Stimulated activated CD8-positive, alpha-beta memory T cell treated with anti-CD3 and anti-CD28 coated beads, Interleukin-15, amount 100 ng/mL, for 4 hours (primary cell): Measurements from ENCODE around the gene LIN28A.
"Not testable (repeated sequence)": the region's sequence is repeated elsewhere in the genome, so short reads cannot be mapped to it uniquely, and the experiment has no call there.

Experiments
- DNase-seq, 2 donors: peaks; one replicate each; pipeline ENCODE4 v3.0.0-alpha.2; 2020; ENCODE audit warnings: low read depth in 2 of 2

Gene LIN28A, protein sequence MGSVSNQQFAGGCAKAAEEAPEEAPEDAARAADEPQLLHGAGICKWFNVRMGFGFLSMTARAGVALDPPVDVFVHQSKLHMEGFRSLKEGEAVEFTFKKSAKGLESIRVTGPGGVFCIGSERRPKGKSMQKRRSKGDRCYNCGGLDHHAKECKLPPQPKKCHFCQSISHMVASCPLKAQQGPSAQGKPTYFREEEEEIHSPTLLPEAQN

GRCh38 chr1:26410706-26411623, at the start of gene LIN28A:
LIN28A (plus strand) TSS chr1:26410817; CDS start chr1:26410892, 75 bp downstream.
- DNase-seq, result no peak

GRCh38 chr1:26361605-26362122, 49.0 kb upstream of the LIN28A start:
- DNase-seq, result no peak

- no peak for DNase-seq
These were observed 48.3 kb upstream of the LIN28A start for GRCh38 chr1:26362331-26362730.

- DNase-seq, result peak; percentile 58 to 70
These were observed 46.8 kb upstream of the LIN28A start for GRCh38 chr1:26363549-26364448.

GRCh38 chr1:26364956-26365355, 45.7 kb upstream of the LIN28A start:
- DNase-seq, result no peak

DNA sequence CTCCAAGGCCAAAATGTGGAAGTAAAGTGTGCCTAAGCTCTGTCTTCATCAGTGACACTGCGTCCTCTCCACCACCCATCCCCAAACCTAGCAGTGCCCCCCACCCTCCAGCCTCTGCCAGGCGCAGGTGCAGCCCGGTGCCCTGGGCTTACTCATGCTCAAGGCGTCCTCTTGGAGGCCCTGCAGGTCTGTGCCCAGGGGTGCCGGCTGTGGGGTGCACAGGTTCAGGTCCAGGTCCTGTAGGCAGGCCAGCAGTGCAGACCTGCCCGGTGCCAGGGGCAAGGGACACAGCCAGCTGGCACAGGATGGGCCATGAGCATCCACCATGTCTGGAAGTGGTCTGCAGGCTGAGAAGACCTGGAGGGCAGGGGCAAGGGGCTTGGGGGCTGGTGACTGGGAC, 43.2 kb upstream of the LIN28A start:
- no peak for DNase-seq

DNA sequence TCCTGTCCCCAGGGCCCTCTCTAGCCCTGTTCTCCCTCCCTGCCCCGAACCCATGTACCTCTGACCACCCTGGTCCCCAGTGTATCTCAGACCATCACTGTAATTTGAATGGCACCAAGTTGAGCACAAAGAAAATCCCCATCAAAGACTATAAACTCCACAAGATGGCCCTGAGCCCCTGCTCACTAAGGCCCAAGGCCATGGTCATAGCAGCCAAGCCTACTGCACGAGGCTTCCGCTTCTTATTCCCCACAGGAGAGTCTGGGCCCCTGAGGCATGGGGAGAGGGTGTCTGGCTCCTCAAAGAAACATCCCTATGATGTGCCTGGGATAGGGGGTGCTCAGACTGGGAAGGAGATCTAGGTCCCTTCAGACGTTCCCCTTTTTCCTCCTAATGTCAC, 42.6 kb upstream of the LIN28A start:
- no peak for DNase-seq

GRCh38 chr1:26368486-26368885, 42.1 kb upstream of the LIN28A start:
- DNase-seq, result no peak

GRCh38 chr1:26370591-26371382, 39.8 kb upstream of the LIN28A start:
- DNase-seq, result no peak

DNA sequence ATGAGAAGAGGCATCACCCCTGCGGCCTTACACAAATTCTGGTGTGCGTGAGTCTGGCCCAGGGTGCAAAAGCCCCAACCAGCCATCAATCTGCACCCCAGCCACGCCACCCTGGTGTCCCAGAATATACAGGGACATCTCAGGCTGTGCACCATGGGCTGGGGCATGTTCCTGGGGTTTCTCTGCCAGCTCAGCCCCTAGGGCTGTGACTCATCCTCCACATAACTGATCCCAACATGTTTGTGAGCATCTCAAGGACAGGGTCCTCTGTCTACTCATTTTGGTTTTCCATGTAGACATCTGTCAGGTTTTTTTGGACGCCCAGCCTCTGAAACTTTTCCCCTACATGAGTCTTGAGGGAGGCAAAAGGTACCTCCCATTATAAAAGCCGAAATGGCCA, 38.6 kb upstream of the LIN28A start:
- DNase-seq, result no peak

GRCh38 chr1:26372611-26373010, 38.0 kb upstream of the LIN28A start, which contains the start of gene ZNF683:
ZNF683 (minus strand) TSS chr1:26372750; CDS start chr1:26368571, 4,179 bp downstream.
- DNase-seq, result not testable (repeated sequence)

DNA sequence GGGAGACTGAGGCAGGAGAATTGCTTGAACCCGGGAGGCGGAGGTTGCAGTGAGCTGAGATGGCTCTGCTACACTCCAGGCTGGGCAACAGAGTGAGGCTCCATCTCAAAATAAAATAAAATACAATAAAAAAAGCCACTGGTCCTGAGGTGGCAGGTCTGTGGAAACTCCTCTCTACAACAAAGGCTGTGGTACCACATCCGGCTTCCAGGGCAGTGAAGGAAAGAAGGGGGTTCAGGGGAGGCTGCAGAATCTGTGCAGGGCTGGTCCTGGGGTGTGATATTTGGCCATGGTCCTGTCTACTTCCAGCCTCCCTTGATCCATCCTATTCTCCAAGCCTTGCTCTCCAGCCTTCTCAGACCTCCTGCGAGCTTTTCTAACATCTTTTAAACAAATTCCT, 37.3 kb upstream of the LIN28A start:
- DNase-seq, result no peak

DNA sequence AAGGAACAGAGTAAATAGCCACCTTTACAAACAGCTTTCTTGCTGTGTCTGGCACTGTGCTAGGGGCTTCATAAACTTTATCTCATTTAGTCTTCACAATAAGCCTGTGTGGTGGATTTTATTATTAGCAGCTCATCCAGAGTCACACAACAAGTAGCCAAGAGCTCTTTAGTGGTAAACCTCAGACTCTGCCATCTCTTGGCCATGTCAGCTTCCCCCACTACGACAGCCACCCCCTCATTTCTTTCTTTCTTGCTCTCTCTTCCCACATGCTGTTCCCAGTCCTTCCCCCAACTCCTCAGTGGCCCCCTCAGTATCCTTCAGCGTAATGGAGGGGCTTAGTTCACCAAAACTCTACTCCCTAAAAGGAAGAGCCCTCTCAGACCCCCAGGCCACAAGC, 36.8 kb upstream of the LIN28A start:
- no peak for DNase-seq

GRCh38 chr1:26374361-26374760, 36.3 kb upstream of the LIN28A start:
- DNase-seq, result not testable (repeated sequence)

GRCh38 chr1:26375081-26375480, 35.5 kb upstream of the LIN28A start:
- DNase-seq, result no peak

DNA sequence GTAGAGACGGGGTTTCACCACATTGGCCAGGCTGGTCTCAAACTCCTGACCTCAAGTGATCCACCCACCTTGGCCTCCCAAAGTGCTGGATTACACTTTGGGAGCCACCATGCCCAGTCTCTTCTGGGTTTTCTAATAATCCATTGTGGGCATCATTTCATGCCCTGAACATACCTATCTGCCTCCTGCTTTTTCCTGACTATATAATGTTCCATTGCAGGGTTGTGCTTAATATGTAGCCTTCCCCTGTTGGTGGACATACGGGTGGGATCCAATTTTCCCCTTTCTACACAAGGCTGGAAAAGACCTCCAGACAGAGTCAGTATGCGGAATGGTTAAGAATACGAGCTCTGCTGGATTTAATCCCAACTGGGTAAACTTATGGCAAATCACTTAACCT, 34.6 kb upstream of the LIN28A start:
- DNase-seq, result no peak

DNA sequence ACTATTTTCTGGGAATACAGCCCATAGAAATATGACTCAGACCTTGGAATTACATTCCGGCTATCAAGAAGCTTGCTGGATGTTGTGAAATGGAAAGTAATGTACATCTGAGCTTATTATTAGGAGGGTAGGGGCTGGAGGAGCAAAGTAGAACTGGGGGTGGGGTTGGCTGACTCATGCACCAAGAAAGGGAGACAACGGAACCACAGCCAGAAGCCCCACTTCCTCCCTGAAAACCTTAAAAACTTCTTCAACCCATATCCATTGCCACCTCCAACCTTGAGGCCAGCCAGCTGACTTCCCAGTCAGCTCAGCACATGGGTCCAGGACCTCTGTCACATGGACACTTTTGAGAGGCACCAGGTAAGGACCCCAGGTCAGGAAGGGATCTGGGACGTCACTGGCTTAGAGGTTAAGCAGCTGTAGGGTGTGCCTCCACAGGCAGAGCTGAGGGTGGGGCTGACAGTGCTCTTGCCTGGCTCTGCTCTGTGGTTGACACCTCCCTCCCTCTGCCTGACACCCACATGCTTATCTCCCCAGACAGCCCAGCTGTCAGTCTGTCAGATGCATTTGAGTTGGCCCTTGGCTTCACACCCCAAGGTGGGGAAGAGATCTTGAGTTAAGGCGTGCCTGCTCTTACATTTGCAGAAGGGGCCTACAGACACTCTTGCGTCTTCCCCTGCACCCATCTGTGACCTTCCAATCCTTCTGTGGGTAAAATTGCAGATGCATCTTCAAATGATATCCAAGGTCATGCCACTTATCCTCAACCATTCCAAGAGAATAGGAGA, 32.3 kb upstream of the LIN28A start:
- DNase-seq, result peak; percentile 72 to 74

DNA sequence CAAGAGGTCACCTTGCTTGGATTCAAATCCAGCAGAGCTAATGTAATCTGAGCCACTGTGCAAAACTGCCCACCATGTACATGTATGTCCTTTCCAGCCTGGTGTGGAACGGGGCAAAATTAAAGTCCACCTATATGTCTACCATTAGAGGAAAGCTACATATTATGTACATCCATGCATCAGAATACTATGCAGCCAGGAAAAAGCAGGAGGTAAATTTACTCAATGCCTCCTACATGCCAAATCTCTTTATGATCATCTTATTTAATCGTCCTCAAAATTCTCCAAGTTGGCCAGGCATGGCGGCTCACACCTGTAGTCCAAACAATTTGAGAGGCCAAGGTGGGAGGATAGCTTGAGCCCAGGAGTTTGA, 31.8 kb upstream of the LIN28A start:
- no peak for DNase-seq

DNA sequence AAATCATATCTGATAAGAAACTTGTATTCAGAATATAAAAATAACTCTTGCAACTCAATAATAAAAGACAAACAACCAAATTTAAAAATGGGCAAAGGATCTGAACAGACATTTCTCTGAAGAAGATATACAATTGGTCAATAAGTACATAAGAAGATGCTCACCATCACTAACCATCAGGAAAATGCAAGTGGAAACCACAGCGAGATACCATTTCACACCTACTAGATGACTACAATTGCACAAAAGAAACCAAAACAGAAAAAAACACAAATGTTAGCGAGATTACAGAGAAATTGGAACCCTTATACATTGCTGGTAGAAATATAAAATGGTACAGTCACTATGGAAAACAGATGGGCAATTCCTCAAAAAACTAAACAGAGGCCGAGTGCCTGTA, 26.5 kb upstream of the LIN28A start:
- no peak for DNase-seq

- DNase-seq, result not testable (repeated sequence)
These were observed 25.6 kb upstream of the LIN28A start for GRCh38 chr1:26385063-26385462.
